22Rv1 (cell line): ENCODE data around the gene SEPTIN5.
"Not testable (repeated sequence)": the region's sequence is repeated elsewhere in the genome, so short reads cannot be mapped to it uniquely, and the experiment has no call there.

Source experiments
- H3K27ac ChIP-seq: fragments of 450-650 bp; 2 replicates; pipeline ENCODE4 v1.5.1; 2017
- ZFX ChIP-seq: fragments of 450-650 bp; IDR thresholded peaks from 2 replicates; pipeline ENCODE4 v1.6.1; 2017; ENCODE audit warnings: antibody characterized with exemption, borderline replicate concordance
- TF ChIP-seq, protein P1 (sequence below): fragments of 450-650 bp; IDR thresholded peaks from 2 replicates; pipeline ENCODE4 v1.5.1; 2017; ENCODE audit warnings: mild to moderate bottlenecking

The SEPTIN5 gene

DNA sequence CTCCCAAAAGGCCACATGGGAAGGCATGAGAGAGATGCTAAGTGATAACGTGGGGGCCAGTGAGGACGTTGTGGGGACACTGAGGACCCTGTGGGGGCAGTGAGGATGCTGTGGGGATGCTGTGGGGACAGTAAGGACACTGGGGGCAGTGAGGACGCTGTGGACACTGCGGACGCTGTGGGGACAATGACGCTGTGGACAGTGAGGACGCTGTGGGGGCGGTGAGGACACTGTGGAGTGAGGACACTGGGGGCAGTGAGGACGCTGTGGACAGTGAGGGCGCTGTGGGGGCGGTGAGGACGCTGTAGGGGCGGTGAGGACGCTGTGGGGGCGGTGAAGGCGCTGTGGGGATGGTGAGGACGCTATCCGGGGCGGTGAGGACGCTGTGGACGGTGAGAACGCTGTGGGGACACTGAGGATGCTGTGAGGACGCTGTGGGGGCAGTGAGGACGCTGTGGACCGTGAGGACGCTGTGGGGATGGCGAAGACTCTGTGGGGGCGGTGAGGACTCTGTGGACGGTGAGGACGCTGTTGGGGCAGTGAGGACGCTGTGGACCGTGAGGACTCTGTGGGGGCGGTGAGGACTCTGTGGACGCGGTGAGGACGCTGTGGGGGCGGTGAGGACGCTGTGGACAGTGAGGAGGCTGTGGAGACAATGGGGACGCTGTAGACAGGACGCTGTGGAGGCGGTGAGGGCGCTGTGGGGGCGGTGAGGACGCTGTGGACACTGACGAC, 10.8 kb downstream of the SEPTIN5 start:
- no peak for TF ChIP-seq ZFX
- TF ChIP-seq, protein P1, sequence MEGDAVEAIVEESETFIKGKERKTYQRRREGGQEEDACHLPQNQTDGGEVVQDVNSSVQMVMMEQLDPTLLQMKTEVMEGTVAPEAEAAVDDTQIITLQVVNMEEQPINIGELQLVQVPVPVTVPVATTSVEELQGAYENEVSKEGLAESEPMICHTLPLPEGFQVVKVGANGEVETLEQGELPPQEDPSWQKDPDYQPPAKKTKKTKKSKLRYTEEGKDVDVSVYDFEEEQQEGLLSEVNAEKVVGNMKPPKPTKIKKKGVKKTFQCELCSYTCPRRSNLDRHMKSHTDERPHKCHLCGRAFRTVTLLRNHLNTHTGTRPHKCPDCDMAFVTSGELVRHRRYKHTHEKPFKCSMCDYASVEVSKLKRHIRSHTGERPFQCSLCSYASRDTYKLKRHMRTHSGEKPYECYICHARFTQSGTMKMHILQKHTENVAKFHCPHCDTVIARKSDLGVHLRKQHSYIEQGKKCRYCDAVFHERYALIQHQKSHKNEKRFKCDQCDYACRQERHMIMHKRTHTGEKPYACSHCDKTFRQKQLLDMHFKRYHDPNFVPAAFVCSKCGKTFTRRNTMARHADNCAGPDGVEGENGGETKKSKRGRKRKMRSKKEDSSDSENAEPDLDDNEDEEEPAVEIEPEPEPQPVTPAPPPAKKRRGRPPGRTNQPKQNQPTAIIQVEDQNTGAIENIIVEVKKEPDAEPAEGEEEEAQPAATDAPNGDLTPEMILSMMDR, result no peak

DNA sequence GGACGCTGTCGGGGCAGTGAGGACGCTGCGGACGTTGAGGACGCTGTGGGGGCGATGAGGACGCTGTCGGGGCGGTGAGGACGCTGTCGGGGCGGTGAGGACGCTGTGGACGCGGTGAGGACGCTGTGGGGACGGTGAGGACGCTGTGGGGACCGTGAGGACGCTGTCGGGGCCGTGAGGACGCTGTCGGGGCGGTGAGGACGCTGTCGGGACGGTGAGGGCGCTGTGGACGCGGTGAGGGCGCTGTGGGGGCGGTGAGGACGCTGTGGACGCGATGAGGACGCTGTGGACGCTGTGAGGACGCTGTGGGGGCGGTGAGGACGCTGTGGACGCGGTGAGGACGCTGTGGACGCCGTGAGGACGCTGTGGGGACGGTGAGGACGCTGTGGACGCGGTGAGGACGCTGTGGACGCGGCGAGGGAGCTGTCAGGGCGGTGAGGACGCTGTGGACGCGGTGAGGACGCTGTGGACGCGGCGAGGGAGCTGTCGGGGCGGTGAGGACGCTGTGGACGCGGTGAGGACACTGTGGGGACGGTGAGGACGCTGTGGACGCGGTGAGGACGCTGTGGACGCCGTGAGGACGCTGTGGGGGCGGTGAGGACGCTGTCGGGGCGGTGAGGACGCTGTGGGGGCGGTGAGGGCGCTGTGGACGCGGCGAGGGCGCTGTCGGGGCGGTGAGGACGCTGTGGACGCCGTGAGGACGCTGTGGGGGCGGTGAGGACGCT, 11.9 kb downstream of the SEPTIN5 start:
- not testable (repeated sequence) for H3K27ac ChIP-seq

More for the DNA sequence above, 10.8 kb downstream of the SEPTIN5 start:
- no peak overlapping the region for H3K27ac ChIP-seq

DNA sequence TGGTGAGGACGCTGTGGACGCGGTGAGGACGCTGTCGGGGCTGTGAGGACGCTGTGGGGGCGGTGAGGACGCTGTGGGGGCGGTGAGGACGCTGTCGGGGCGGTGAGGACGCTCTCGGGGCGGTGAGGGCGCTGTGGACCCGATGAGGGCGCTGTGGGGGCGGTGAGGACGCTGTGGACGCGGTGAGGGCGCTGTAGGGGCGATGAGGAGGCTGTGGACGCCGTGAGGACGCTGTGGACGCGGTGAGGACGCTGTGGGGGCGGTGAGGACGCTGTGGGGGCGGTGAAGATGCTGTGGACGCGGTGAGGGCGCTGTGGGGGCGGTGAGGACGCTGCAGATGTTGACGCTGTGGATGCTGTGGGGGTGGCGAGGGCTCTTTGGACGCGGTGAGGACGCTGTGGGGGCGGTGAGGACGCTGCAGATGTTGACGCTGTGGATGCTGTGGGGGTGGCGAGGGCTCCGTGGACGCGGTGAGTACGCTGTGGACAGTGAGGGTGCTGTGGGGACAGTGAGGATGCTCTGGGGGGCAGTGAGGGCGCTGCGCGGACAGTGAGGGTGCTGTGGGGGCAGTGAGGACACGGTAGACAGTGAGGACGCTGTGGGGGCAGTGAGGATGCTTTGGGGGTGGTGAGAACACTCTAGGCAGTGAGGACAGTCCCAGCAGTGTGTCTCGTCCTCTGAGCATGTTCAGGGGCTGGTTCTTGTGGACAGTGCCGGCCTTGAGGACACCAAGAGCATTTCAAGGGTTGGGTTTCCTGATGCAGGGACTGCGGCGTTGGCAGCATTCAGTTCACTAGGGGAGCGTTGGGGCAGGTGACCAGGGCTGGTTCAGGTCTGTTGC, 13.2 kb downstream of the SEPTIN5 start:
- H3K27ac ChIP-seq, result no peak overlapping the region
- TF ChIP-seq ZFX, result no peak
- TF ChIP-seq, protein P1, result no peak

DNA sequence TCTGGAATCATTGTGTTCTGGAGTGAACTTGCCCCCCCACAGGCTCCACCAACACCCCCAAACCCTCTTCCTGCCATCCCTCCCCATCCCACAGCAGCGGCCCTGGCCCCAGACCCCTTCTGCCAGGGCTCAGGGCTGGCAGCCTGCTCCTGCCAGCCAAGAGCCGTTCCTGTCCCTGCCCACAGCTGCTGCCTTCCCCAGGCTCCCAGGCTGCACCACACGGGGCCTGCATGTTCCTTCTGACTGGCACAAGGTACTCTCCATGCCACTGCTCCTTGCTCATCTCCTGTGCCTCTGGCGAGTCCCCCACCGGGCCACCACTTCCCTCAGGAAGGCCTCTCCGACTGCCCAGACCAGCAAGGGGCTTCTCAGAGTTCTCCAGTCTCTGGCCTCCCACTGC, 14.0 kb downstream of the SEPTIN5 start:
- TF ChIP-seq, protein P1, result no peak
- no peak for TF ChIP-seq ZFX
- H3K27ac ChIP-seq, result no peak overlapping the region

DNA sequence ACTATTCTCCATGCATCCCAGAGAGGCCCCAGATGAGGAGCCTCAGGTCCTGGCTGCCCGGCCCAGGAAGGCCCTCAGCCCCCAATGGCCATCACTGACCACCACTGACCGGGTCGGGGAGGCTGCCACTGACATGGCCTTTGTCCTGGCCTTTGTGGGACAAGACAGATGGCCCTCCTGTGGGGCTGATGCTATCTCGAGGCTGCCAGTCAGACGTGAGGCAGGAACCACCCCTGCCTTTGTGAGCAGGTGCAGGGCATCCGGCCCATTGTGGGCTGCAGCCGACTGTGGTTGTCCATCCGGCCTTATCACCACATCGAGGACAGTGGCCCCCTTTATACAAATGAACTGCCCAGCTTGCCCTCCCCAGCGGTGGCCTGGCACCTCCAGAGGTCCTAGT, 14.5 kb downstream of the SEPTIN5 start:
- no peak overlapping the region for H3K27ac ChIP-seq
- TF ChIP-seq, protein P1, result no peak
- TF ChIP-seq ZFX, result no peak

DNA sequence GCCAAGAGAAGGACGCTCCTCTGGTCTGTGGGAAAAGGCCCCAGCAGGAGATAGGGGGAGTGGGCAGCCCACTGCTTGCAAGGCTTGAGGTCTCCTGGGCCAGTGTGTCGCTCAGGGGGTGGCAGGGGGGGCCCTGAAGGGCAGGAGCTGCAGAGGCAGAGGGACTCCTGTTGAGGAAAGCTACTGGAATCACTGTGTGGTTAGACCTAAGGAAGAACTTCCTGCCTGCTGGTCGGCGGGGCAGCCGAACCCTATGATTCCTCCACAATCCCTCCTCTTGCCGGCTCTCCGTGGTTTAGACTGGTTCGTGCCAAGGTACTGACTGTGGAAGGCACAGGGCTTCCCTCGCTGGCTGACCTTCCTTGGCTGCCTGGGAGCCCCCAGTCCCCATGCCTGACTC, 15.2 kb downstream of the SEPTIN5 start:
- TF ChIP-seq, protein P1, result no peak
- no peak for TF ChIP-seq ZFX
- no peak overlapping the region for H3K27ac ChIP-seq

DNA sequence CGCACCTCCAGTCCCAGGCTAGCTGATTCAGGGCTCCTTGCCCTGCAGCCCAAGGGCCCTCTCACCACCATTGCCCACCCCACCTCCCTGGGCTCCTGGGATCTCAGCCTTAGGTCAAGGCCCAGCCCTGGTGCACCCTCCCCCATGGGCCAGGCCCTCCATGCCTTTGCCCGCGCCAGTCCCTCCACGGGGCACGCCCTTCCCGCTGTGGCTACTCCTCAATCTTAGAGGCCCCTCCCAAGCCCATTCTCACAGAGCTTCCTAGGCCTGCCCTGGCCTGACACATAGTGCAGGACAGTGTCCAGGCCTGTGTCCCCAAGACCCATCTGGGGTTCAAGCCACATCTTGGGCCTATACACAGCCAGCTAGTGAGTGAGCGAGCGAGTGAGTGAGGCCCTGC, 15.9 kb downstream of the SEPTIN5 start:
- H3K27ac ChIP-seq, result no peak overlapping the region

More for the DNA sequence above, 15.9 kb downstream of the SEPTIN5 start:
- TF ChIP-seq, protein P1, result no peak
- TF ChIP-seq ZFX, result no peak
